Mucosa of gallbladder (tissue), 1 donor: Measurements from ENCODE around the gene PDCD1LG2. TPM values are rescaled to one million over a fixed set of nuclear protein-coding genes. Genes with fewer than 3 reads are reported as not detected.
"Not testable (repeated sequence)": the region's sequence is repeated elsewhere in the genome, so short reads cannot be mapped to it uniquely, and the experiment has no call there.

ENCODE experiments used
- DNase-seq: peaks from one replicate; pipeline ENCODE4 v3.0.0-alpha.2; 2020; ENCODE audit warnings: low spot score
- total RNA-seq: library from RNA; stranded (reverse); gene quantifications from one replicate; pipeline ENCODE4 v1.2.1, GENCODE V29; 2021
- donor health status: DM: no; HTN: no; CAD: no.

The PDCD1LG2 gene
- total RNA-seq = 0.95 TPM

GRCh38 chr9:5510360-5510931 is at the start of gene PDCD1LG2:
Gene PDCD1LG2 (plus strand): TSS chr9:5510531. CDS start chr9:5522547, 12,016 bp downstream.
- no peak for DNase-seq

GRCh38 chr9:5464831-5465330 is 45.5 kb upstream of the PDCD1LG2 start:
- DNase-seq = not testable (repeated sequence)

GRCh38 chr9:5466005-5466404 is 44.3 kb upstream of the PDCD1LG2 start:
- DNase-seq = no peak

GRCh38 chr9:5466766-5467165 is 43.6 kb upstream of the PDCD1LG2 start:
- DNase-seq = no peak

GRCh38 chr9:5468850-5469249 is 41.5 kb upstream of the PDCD1LG2 start:
- no peak for DNase-seq

GRCh38 chr9:5470122-5470521 is 40.2 kb upstream of the PDCD1LG2 start:
- DNase-seq = no peak

- no peak for DNase-seq
Measured at GRCh38 chr9:5470816-5471215, 39.5 kb upstream of the PDCD1LG2 start.

GRCh38 chr9:5475611-5476010 is 34.7 kb upstream of the PDCD1LG2 start:
- DNase-seq = not testable (repeated sequence)

GRCh38 chr9:5478206-5478605 is 32.1 kb upstream of the PDCD1LG2 start:
- DNase-seq = no peak

- no peak for DNase-seq
Measured at GRCh38 chr9:5479994-5480694, 30.2 kb upstream of the PDCD1LG2 start.

- no peak for DNase-seq
Measured at GRCh38 chr9:5480919-5481318, 29.4 kb upstream of the PDCD1LG2 start.

- no peak for DNase-seq
Measured at GRCh38 chr9:5481322-5482040, 28.9 kb upstream of the PDCD1LG2 start.

GRCh38 chr9:5482194-5482593 is 28.1 kb upstream of the PDCD1LG2 start:
- no peak for DNase-seq

- DNase-seq = no peak
Measured at GRCh38 chr9:5483306-5483705, 27.0 kb upstream of the PDCD1LG2 start.

GRCh38 chr9:5485378-5486085 is 24.8 kb upstream of the PDCD1LG2 start:
- DNase-seq = no peak

GRCh38 chr9:5486988-5487387 is 23.3 kb upstream of the PDCD1LG2 start:
- DNase-seq = no peak

GRCh38 chr9:5488221-5489008 is 21.9 kb upstream of the PDCD1LG2 start:
- no peak for DNase-seq

- DNase-seq = no peak
Measured at GRCh38 chr9:5489630-5490490, 20.5 kb upstream of the PDCD1LG2 start.

- no peak for DNase-seq
Measured at GRCh38 chr9:5492965-5493678, 17.2 kb upstream of the PDCD1LG2 start.
